Omental fat pad (tissue), 4 donors: Measurements from ENCODE around the gene CEBPE. TPM values are rescaled to one million over a fixed set of nuclear protein-coding genes. Genes with fewer than 3 reads are reported as not detected.
"Not testable (repeated sequence)": the region's sequence is repeated elsewhere in the genome, so short reads cannot be mapped to it uniquely, and the experiment has no call there.

Experiments used
- ATAC-seq: fragments of 150-250 bp; one replicate; pipeline ENCODE4 v1.9.1; 2016; ENCODE audit warnings: mild to moderate bottlenecking, moderate library complexity; ENCODE audit not compliant: low FRiP score
- DNase-seq: peaks from one replicate; pipeline ENCODE4 v3.0.0-alpha.2; 2019; ENCODE audit warnings: low spot score
- total RNA-seq, 4 donors: library from RNA; depleted of rRNA; stranded (reverse); fragments of >200 nt; gene quantifications; one replicate each; pipeline ENCODE4 v1.1.0, GENCODE V29; 2016
- TF ChIP-seq, protein P1 (sequence below), 3 donors: fragments of 450-650 bp; IDR thresholded peaks; one replicate each; pipeline ENCODE4 v1.5.1; 2016 to 2017; ENCODE audit warnings: antibody characterized with exemption in 3 of 3, mild to moderate bottlenecking in 3 of 3, moderate library complexity in 2 of 3

Gene CEBPE
- total RNA-seq, 4 donors from 2014 or later: 0.36 to 2.7 (median 0.37) TPM; not detected in 1

- TF ChIP-seq, protein P1, sequence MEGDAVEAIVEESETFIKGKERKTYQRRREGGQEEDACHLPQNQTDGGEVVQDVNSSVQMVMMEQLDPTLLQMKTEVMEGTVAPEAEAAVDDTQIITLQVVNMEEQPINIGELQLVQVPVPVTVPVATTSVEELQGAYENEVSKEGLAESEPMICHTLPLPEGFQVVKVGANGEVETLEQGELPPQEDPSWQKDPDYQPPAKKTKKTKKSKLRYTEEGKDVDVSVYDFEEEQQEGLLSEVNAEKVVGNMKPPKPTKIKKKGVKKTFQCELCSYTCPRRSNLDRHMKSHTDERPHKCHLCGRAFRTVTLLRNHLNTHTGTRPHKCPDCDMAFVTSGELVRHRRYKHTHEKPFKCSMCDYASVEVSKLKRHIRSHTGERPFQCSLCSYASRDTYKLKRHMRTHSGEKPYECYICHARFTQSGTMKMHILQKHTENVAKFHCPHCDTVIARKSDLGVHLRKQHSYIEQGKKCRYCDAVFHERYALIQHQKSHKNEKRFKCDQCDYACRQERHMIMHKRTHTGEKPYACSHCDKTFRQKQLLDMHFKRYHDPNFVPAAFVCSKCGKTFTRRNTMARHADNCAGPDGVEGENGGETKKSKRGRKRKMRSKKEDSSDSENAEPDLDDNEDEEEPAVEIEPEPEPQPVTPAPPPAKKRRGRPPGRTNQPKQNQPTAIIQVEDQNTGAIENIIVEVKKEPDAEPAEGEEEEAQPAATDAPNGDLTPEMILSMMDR (IDR thresholded peaks at IDR 0.05): no peak
- ATAC-seq: no peak
- no peak for DNase-seq
Measured at GRCh38 chr14:23113431-23114119, 5.5 kb downstream of the CEBPE start.

DNA sequence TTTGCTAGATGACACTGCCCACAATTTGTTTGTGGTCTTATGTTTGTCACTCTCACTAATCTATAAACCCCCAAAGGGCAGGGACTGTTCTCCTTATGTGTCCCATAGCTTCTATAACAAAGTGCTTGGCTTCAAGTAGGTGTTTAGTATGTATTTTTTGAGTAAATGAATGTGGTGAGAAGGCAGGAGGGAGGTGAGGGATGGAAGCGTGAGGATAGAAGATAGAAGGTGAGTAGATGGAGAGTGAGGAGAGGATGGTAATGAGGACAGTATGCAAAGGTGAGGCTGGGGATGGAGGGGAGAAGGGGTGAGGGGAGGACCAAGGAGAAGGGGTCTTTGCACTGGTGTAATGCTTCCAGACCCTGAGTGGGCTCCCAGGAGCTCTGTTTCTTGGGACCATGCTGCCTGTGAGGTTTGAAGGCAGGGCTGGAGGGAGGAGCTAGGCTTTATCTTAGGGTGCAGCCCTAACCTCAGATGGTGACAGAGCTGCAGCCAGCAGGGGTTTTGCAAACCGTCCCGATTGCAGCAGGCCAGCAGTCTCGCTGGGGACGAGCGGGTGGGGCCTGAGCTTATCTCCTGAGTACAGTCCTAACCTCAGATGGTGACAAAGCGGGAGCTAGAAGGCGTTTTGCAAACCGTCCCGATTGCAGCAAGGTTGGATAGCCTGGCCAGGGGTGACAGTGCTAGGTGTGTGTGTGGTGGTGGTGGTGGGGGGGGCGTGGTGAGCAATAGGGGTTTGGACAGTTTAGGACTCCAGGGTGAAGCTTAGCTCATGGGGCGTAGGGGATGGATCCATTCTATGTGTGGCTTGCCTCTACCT, 6.5 kb downstream of the CEBPE start:
- TF ChIP-seq, protein P1 (IDR thresholded peaks at IDR 0.05): no peak
- no peak for DNase-seq
- ATAC-seq: no peak

DNA sequence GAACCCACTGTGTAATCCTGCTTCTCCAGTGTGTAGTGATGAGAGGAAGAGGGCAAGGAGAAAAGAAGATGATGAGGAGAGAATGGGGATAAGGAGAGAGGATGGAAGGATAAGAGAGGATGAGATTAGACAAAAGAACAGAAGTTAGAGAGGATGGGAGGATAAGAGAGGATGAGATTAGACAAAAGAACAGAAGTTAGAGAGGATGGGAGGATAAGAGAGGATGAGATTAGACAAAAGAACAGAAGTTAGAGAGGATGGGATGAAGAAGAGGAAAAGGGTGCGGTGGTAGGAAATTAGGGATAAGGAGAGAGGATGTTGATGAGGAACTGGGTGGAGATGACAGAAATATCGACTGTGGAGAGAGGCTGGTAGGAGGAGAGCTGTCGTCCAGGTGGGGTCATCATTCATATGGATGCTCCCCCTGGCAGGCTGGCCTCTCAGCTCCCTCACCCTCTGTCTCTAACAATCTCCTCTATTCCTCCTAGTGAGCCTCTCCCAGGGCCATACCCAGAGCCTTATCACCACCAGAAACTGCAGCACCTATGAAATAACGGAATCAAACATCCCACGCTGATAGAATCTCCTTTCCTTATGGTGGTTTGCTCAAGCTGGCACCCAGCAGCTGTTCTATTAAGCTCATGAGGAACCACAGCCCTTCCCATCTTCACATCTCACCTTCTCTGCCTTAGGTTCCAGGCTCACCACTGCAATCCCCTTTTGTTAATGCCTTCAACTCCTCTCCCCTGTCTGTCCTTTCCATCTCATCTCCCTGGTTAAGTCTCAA, 8.3 kb downstream of the CEBPE start:
- TF ChIP-seq, protein P1 (IDR thresholded peaks at IDR 0.05): no peak
- ATAC-seq (no peak), DNase-seq (no peak)

GRCh38 chr14:23109769-23110168, 9.3 kb downstream of the CEBPE start:
- no peak for ATAC-seq
- no peak for DNase-seq
- TF ChIP-seq, protein P1 (IDR thresholded peaks at IDR 0.05): no peak

DNA sequence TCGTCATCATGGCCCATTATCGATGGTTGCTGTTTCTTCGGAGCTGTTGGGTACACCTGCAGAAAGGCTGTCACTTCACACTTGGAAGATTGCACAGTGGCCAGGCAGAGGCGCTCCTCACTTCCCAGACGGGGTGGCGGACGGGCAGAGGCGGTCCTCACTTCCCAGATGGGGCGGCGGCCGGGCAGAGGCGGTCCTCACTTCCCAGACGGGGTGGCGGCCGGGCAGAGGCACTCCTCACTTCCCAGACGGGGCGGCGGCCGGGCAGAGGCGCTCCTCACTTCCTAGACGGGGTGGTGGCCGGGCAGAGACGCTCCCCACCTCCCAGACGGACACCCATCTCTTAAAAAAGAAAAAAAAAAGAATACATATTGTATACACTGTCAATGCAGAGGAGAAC, 10.9 kb downstream of the CEBPE start:
- DNase-seq, ATAC-seq: not testable (repeated sequence)

- not testable (repeated sequence) for ATAC-seq, DNase-seq
Measured at GRCh38 chr14:23107620-23108019, 11.4 kb downstream of the CEBPE start.

GRCh38 chr14:23106747-23107045, 12.4 kb downstream of the CEBPE start:
- ATAC-seq (no peak), DNase-seq (no peak)
- TF ChIP-seq, protein P1 (IDR thresholded peaks at IDR 0.05): no peak
